Measurements from ENCODE around the gene NELL1.

The NELL1 gene

DNA sequence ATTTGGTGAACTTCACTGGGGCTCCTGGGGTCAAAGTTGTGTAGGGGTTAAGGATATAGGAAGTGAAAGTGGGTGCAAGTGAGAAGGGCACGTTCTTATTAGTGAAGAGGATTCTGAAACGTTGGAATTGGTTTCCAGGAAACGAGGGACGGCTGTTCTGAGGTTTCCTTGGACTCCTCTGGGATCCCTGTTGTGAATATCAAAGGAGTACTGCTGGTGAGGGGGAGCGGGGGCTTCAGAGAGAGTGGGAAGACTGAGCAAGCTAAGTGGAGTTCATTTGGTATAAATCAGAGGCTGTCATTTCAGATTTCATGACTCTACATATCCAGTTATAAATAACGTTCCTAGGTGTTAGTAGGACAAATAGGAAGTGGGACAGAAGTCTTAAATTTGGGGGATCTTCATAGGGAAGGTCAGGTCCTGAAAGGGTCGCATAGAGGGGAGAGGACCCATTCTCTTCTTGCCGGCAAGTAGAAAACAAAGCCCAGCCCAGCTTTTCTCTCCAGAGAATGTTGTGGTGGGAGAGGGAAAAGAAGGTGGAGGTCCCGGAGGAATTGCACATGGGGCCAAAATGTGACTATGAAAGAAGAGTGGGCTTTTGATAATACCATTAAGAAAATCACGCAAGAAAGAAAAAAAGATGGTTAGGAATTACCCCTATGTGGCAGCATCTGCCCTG is 1.1 kb upstream of the NELL1 start:
- no peak for DNase-seq

- DNase-seq, result no peak
Observed at GRCh38 chr11:20669820-20670684, 666 bp downstream of the NELL1 start.

GRCh38 chr11:20670932-20671403 is 1.6 kb downstream of the NELL1 start:
- DNase-seq, result no peak

GRCh38 chr11:20671856-20672546 is 2.6 kb downstream of the NELL1 start:
- DNase-seq, result no peak

GRCh38 chr11:20672575-20672974 is 3.2 kb downstream of the NELL1 start:
- no peak for DNase-seq

GRCh38 chr11:20676658-20677057 is 7.3 kb downstream of the NELL1 start:
- DNase-seq, result no peak

GRCh38 chr11:20688761-20689160 is 19.4 kb downstream of the NELL1 start:
- no peak for DNase-seq

DNA sequence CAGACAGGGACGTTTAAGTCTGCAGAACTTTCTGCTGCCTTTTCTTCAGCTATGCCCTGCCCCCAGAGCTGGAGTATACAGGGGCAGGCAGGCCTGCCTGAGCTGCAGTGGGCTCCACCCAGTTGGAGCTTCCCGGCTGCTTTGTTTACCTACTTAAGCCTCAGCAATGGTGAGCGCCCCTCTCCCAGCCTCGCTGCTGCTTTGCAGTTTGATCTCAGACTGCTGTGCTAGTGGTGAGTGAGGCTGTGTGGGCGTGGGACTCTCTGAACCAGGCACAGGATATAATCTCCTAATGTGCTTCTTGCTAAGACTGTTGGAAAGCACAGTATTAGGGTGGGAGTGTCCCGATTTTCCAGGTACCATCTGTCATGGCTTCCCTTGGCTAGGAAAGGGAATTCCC is 38.5 kb downstream of the NELL1 start:
- DNase-seq, result no peak

DNA sequence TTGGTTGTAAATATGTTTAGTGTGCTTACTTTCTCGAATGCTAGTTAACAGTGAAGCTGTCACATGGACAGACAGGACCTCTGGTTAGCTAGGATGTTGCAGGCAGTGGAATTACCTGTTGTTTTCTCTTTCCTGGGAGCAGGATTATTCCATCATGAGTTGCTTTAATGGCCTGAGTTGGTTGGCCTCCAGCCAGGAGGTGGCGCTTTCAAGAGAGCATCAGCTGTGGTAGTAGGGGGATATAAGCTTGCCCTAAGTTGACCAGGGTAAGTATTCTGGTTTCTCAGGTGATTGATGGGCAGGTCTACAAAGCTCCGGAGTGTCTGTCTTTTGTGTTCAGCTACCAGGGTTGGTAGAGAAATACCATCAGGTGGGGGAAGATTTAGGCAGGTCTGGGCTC is 43.5 kb downstream of the NELL1 start:
- DNase-seq, result no peak

DNA sequence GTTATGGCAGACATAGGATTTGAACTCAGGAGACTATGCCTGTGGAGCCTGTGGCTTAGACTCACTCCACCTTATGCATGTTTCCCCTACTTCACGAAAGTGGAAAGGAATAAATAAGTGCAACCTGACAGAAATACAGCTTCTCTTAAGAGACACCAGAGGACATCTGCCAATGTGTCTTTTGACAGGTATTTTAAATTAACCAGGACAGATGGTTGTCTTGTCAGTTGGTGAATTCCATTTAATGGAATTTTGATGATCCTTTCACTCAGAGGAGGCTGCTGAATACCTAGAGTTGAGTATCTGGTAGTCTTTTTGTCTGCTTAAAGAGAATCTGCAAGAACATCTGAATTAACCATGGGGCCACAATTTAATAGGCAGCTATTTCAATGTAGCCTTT is 46.1 kb downstream of the NELL1 start:
- no peak for DNase-seq

DNA sequence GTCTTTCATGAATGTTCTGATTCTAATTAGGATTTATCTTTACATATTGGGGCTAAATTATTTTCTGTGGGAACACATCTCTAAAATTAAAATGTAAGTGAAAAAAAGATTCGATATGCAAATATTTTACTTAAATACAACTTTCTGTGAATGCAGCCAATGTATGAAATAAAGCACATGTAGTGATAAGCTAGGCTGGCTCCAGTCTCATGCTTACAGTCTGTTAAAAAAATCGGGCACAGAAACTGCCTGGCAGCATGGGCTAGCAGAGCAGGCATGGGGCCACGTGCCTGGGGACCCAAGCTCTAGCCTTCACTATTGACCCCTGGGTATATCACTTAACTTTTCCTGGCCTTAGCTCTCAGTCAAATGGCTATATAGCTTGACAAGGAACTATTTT is 46.5 kb downstream of the NELL1 start:
- DNase-seq, result no peak

DNA sequence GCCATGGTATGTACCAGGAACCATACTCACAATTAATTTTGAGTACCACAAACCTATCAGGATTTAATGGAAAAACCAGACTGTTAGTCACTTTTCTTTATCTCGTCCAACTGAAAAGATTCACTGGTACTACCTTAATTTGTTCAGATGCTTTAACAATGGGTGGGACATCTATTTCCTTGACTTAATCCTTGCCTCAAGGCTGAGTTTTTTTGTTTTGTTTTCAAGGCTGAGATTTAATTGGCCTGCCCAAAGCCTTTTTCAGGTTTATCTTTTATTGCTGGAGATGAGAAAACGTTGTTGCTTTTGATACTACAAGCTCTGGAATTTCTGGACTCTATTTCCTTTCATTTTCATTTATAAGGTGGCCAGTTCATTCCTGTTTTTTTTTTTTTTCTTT is 50.4 kb downstream of the NELL1 start:
- no peak for DNase-seq

- DNase-seq, result no peak
Observed at GRCh38 chr11:20723366-20723765, 54.0 kb downstream of the NELL1 start.

- no peak for DNase-seq
Observed at GRCh38 chr11:20729597-20730105, 60.3 kb downstream of the NELL1 start.

DNA sequence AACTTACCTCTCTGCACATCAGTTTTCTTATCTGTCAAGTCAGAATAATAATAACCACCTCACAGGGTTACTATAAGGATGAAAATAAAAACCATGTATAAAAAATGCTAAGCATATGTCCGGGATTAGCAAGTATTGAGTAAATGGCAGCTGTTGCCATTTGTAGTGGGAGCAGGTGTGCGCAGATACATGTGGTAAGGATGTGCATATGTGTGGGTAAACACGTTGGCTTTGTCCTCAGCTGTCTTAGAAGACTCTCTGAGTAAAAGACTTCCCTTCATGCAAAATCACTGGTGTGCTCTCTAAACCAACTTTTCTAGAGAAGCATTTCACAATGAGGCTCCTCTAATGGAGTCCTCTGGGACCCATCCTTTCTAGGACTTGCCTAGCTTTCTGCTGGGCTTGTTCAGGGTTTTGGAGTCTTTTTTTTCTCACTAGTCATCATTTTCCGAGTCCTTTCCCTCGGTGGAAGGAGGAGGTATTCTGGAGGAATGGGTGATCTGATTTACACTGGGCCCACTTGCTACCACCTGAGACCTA is 62.4 kb downstream of the NELL1 start:
- DNase-seq, result no peak

- DNase-seq, result no peak
Observed at GRCh38 chr11:20739107-20739506, 69.7 kb downstream of the NELL1 start.

DNA sequence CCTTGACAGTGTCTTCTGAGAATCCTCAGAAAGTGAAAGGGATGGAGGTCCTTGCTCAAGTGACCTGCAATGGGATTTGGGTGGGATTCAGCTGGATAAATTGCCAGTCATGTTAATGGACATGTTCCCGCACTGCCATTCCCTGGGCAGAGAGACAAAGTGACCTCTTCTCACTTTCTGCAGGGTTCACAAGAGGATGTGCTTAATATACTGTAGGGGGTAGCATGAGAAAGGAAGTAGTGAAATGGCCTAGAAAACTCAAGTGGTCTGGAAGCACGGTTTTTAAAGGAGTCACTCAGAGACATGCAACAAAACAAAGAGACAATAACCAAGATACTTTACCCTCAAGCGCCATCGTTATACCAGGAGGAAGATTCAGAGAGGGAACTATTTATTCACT is 70.2 kb downstream of the NELL1 start:
- DNase-seq, result no peak

- DNase-seq, result no peak
Observed at GRCh38 chr11:20754933-20755332, 85.5 kb downstream of the NELL1 start.

DNA sequence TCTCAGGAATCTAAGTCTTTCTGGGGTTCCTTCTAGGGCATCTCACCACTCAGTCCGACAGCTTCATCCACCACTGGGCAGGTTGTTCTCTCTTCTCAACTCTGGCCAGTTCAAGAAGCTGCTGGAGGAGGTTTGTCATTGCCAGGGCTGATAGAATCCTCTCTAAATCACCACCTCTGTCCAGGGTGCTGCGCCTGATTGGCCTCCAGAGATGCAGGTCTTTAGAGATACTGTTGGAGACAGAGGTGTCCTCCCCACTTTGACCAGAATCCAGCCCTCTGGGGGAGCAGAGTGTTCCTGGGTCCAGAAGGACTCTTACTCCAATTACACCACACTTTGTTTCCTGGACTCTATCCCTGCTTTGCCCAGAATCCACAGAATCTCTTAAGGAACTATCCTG is 90.2 kb downstream of the NELL1 start:
- DNase-seq, result no peak

- DNase-seq, result no peak
Observed at GRCh38 chr11:20760811-20761210, 91.4 kb downstream of the NELL1 start.

DNA sequence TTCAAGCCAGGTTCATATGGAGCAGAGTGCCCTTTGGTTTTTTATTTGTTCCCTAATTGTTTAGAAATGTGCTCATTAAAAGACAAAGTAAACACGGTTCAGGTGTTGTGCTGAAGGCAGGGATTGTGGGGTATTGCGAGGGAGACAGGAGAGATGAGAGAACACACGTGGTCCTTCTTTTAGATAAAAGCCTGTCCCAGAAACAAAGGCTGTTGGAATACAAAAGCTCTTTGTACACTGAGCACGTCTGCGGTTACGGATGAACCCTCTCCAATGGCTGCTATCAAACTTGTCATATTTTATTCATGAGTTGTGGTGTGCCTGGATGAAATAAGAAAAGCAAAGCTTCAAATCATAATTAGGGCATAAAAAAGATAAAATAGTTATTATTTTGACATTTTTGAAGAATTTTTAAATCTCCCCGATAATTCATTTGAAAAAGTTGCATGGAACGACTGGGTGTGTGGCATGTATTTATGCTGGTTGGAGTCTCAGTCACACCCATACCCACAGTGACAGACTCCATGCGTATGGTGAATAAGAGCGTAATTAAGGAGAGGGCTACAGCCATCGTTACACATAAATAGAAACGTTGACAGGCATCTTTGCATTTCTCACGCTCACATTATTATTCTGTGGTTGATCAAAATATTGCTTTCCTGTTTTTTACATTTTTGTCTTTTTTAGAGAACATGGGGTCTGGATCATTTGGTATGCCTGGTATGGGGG is 92.9 kb downstream of the NELL1 start:
- DNase-seq, result no peak

- no peak for DNase-seq
Observed at GRCh38 chr11:20762980-20763379, 93.6 kb downstream of the NELL1 start.

All from central memory CD4-positive, alpha-beta T cell (primary cell).